ENCODE measurements around the gene ERC2. TPM values are rescaled to one million over a fixed set of nuclear protein-coding genes. Genes with fewer than 3 reads are reported as not detected.

ERC2 gene
- total and polyA plus RNA-seq, 2 of the 13 experiments (the other 11 are each of a cell fraction or from before 2014, with no cell fraction given) = 0.16 to 0.22 TPM

GRCh38 chr3:55964491-55964985 is 503.7 kb downstream of the ERC2 start:
- no peak for TF ChIP-seq ZNF816 (CRISPR knock-in tag; IDR thresholded peaks at IDR 0.05; ENCODE audit: borderline replicate concordance)
- TF ChIP-seq MLLT10 (CRISPR knock-in tag; IDR thresholded peaks at IDR 0.05) = no peak
- no peak for TF ChIP-seq HDAC6 (IDR thresholded peaks at IDR 0.05; ENCODE audit: low read depth, low read length)
- no peak for TF ChIP-seq SNAI1 (CRISPR knock-in tag; IDR thresholded peaks at IDR 0.05; ENCODE audit: borderline replicate concordance)
- TF ChIP-seq ZNF761 (CRISPR knock-in tag; conservative IDR thresholded peaks at IDR 0.05) = no peak
- no peak for TF ChIP-seq ZBTB26 (CRISPR knock-in tag; IDR thresholded peaks at IDR 0.05; ENCODE audit: borderline replicate concordance)
- no peak for TF ChIP-seq CSRNP2 (CRISPR knock-in tag; conservative IDR thresholded peaks at IDR 0.05; ENCODE audit: low read depth)
- TF ChIP-seq ZNF343 (CRISPR knock-in tag; IDR thresholded peaks at IDR 0.05) = no peak
- Histone ChIP-seq H3K27ac (ENCODE audit: extremely low read length, insufficient read depth, low read length) (no peak overlapping the region), H3K36me3 (replicated peaks in 1 of 2; ENCODE audit: control insufficient read depth in 1 of 2, insufficient read depth in 2 of 2, low read length in 2 of 2) (no peaks in the 10 kb centered on the region), H3K4me3 (replicated peaks in 1 of 3; ENCODE audit: insufficient read depth in 1 of 3, low read depth in 2 of 3, low read length in 3 of 3) (no peak overlapping the region), H3K9me3 (ENCODE audit: low read length) (no peaks in the 10 kb centered on the region), H4K20me1 (ENCODE audit: insufficient read depth, low read length) (no peaks in the 10 kb centered on the region), H2AFZ (ENCODE audit: low read length) (no peak overlapping the region), H3K4me2 (ENCODE audit: low read depth, low read length) (no peak overlapping the region), H3K27me3 (ENCODE audit: control insufficient read depth in 1 of 2, insufficient read depth in 2 of 2, low read length in 2 of 2) (no peaks in the 10 kb centered on the region), H3K9ac (ENCODE audit: insufficient read depth, low read depth, low read length) (no peak overlapping the region), H3K4me1 (ENCODE audit: insufficient read depth, low read length) (no peaks in the 10 kb centered on the region), H3K79me2 (ENCODE audit: insufficient read depth, low read length) (no peaks in the 10 kb centered on the region)
- DNase-seq (ENCODE audit: low spot score) = no peak
- in situ Hi-C loops (cut with HindIII; ENCODE audit: extremely low pct_ligation_motif_present, low pct_unique_long_range_greater_than_20kb) (no loop called here), intact Hi-C loops (cut with micrococcal nuclease; ENCODE audit: unreplicated experiment) (no loop called here)
- WGBS (ENCODE audit: low lambda C conversion rate) = no CpG with 5 or more reads among the region's 2 CpGs
- CTCF ChIA-PET (ENCODE audit: low intra/inter-chr PET ratio, low total read pairs) = no interaction called here
- no peak for FAIRE-seq
- no peak for ATAC-seq
- BruUV-seq (replicated peaks) = no TSS peak
- POLR2A ChIA-PET = no interaction called here
